Activated naive CD8-positive, alpha-beta T cell (primary cell): ENCODE measurements around the gene EIF4EBP3.
"Not testable (repeated sequence)": the region's sequence is repeated elsewhere in the genome, so short reads cannot be mapped to it uniquely, and the experiment has no call there.

Source experiments
- H3K27ac Mint-ChIP-seq: one replicate; pipeline ENCODE4 v1.8.0; 2021; ENCODE audit warnings: mixed read lengths
- H3K27me3 Mint-ChIP-seq: one replicate; pipeline ENCODE4 v1.8.0; 2021; ENCODE audit warnings: mixed read lengths
- H3K36me3 Mint-ChIP-seq: one replicate; pipeline ENCODE4 v1.8.0; 2021; ENCODE audit warnings: mixed read lengths
- H3K4me1 Mint-ChIP-seq: one replicate; pipeline ENCODE4 v1.8.0; 2021; ENCODE audit warnings: low read depth, mixed read lengths
- H3K4me3 Mint-ChIP-seq: one replicate; pipeline ENCODE4 v1.8.0; 2021; ENCODE audit warnings: mild to moderate bottlenecking, mixed read lengths
- H3K9me3 Mint-ChIP-seq: one replicate; pipeline ENCODE4 v1.8.0; 2021; ENCODE audit warnings: low read depth, mixed read lengths

Gene EIF4EBP3

GRCh38 chr5:140576776-140577201 lies 29.3 kb downstream of the EIF4EBP3 start:
- H3K4me1 Mint-ChIP-seq: peaks cover 8% of the 10 kb centered on the region
- no peaks in the 10 kb centered on the region for H3K36me3 Mint-ChIP-seq
- H3K27ac Mint-ChIP-seq: no peak overlapping the region
- peaks cover 2% of the 10 kb centered on the region for H3K27me3 Mint-ChIP-seq
- H3K4me3 Mint-ChIP-seq: no peak overlapping the region
- no peaks in the 10 kb centered on the region for H3K9me3 Mint-ChIP-seq

- H3K27me3 Mint-ChIP-seq, H3K9me3 Mint-ChIP-seq, H3K27ac Mint-ChIP-seq, H3K36me3 Mint-ChIP-seq, H3K4me1 Mint-ChIP-seq, H3K4me3 Mint-ChIP-seq: not testable (repeated sequence)
Observed at GRCh38 chr5:140579188-140579747, 31.8 kb downstream of the EIF4EBP3 start.

GRCh38 chr5:140587495-140587894 lies 40.0 kb downstream of the EIF4EBP3 start:
- H3K27ac Mint-ChIP-seq: no peak overlapping the region
- peaks cover 2% of the 10 kb centered on the region for H3K27me3 Mint-ChIP-seq
- H3K4me3 Mint-ChIP-seq: no peak overlapping the region
- no peaks in the 10 kb centered on the region for H3K4me1 Mint-ChIP-seq
- peaks cover 8% of the 10 kb centered on the region for H3K9me3 Mint-ChIP-seq
- H3K36me3 Mint-ChIP-seq: peaks cover 5% of the 10 kb centered on the region

- Mint-ChIP-seq H3K36me3 (peaks cover 2% of the 10 kb centered on the region), H3K27me3 (no peaks in the 10 kb centered on the region), H3K9me3 (peaks cover 6% of the 10 kb centered on the region), H3K4me3 (no peak overlapping the region), H3K4me1 (no peaks in the 10 kb centered on the region), H3K27ac (no peak overlapping the region)
Observed at GRCh38 chr5:140588311-140589070, 41.0 kb downstream of the EIF4EBP3 start.

- Mint-ChIP-seq H3K36me3 (no peaks in the 10 kb centered on the region), H3K9me3 (no peaks in the 10 kb centered on the region), H3K27me3 (no peaks in the 10 kb centered on the region), H3K4me3 (no peak overlapping the region), H3K27ac (no peak overlapping the region), H3K4me1 (no peaks in the 10 kb centered on the region)
Observed at GRCh38 chr5:140590861-140591260, 43.4 kb downstream of the EIF4EBP3 start.

GRCh38 chr5:140591747-140592372 lies 44.4 kb downstream of the EIF4EBP3 start:
- Mint-ChIP-seq H3K27me3 (no peaks in the 10 kb centered on the region), H3K9me3 (no peaks in the 10 kb centered on the region), H3K4me3 (no peak overlapping the region), H3K36me3 (no peaks in the 10 kb centered on the region), H3K27ac (no peak overlapping the region), H3K4me1 (no peaks in the 10 kb centered on the region)

- H3K27ac Mint-ChIP-seq, H3K36me3 Mint-ChIP-seq: not testable (repeated sequence)
Observed at GRCh38 chr5:140593070-140593469, 45.6 kb downstream of the EIF4EBP3 start.

GRCh38 chr5:140594169-140594568 lies 46.7 kb downstream of the EIF4EBP3 start:
- Mint-ChIP-seq H3K4me1 (no peaks in the 10 kb centered on the region), H3K4me3 (no peak overlapping the region), H3K36me3 (no peaks in the 10 kb centered on the region), H3K9me3 (no peaks in the 10 kb centered on the region), H3K27me3 (no peaks in the 10 kb centered on the region), H3K27ac (no peak overlapping the region)

More at GRCh38 chr5:140593070-140593469, 45.6 kb downstream of the EIF4EBP3 start:
- H3K9me3 Mint-ChIP-seq, H3K4me1 Mint-ChIP-seq, H3K27me3 Mint-ChIP-seq, H3K4me3 Mint-ChIP-seq: not testable (repeated sequence)

GRCh38 chr5:140595538-140596300 lies 48.3 kb downstream of the EIF4EBP3 start:
- Mint-ChIP-seq H3K4me1 (no peaks in the 10 kb centered on the region), H3K27ac (no peak overlapping the region), H3K36me3 (no peaks in the 10 kb centered on the region), H3K9me3 (no peaks in the 10 kb centered on the region), H3K27me3 (no peaks in the 10 kb centered on the region), H3K4me3 (no peak overlapping the region)

GRCh38 chr5:140596321-140596741 lies 48.9 kb downstream of the EIF4EBP3 start:
- no peak overlapping the region for H3K27ac Mint-ChIP-seq
- no peaks in the 10 kb centered on the region for H3K4me1 Mint-ChIP-seq
- no peak overlapping the region for H3K4me3 Mint-ChIP-seq
- no peaks in the 10 kb centered on the region for H3K27me3 Mint-ChIP-seq
- H3K9me3 Mint-ChIP-seq: no peaks in the 10 kb centered on the region
- H3K36me3 Mint-ChIP-seq: no peaks in the 10 kb centered on the region

- no peaks in the 10 kb centered on the region for H3K27me3 Mint-ChIP-seq
- no peaks in the 10 kb centered on the region for H3K36me3 Mint-ChIP-seq
- H3K4me1 Mint-ChIP-seq: no peaks in the 10 kb centered on the region
- H3K27ac Mint-ChIP-seq: no peak overlapping the region
- no peak overlapping the region for H3K4me3 Mint-ChIP-seq
- no peaks in the 10 kb centered on the region for H3K9me3 Mint-ChIP-seq
Observed at GRCh38 chr5:140598836-140599235, 51.4 kb downstream of the EIF4EBP3 start.
